ENCODE measurements around the gene GAB3. TPM values are rescaled to one million over a fixed set of nuclear protein-coding genes. Genes with fewer than 3 reads are reported as not detected.

The GAB3 gene
- polyA plus RNA-seq, 1 donor (not counting 4 experiments of a cell fraction or from before 2014, with no cell fraction given): 0.18 TPM

GRCh38 chrX:154718616-154719015 lies 32.3 kb downstream of the GAB3 start:
- DNase-seq (ENCODE audit: low read depth, low spot score) (no peak), FAIRE-seq (no peak)
- dilution Hi-C loops (cut with MboI; ENCODE audit: extremely low pct_ligation_motif_present, low sequenced_read_pairs): no loop called here
- H3K9me1 ChIP-seq (ENCODE audit: control insufficient read depth, extremely low read depth, insufficient read depth, low read length): no peaks in the 10 kb centered on the region
- H3K79me2 ChIP-seq (ENCODE audit: control insufficient read depth, insufficient read depth, low read length): no peaks in the 10 kb centered on the region
- H3K27ac ChIP-seq (ENCODE audit: control insufficient read depth, insufficient read depth, low read length): no peak overlapping the region
- TF ChIP-seq EZH2 (IDR thresholded peaks at IDR 0.05; ENCODE audit: low read length): no peak
- TF ChIP-seq CTCF (optimal IDR thresholded peaks at IDR 0.05 in 1 of 3, IDR thresholded peaks at IDR 0.05 in 1 of 3, conservative IDR thresholded peaks at IDR 0.05 in 1 of 3; ENCODE audit: extremely low read depth in 1 of 3, insufficient read depth in 2 of 3, low read length in 3 of 3): no peak
- H3K9me3 ChIP-seq (ENCODE audit: control insufficient read depth, low read depth, low read length): peaks cover 3% of the 10 kb centered on the region
- H2AFZ ChIP-seq (ENCODE audit: control insufficient read depth, low read length): no peak overlapping the region
- H3K27me3 ChIP-seq (ENCODE audit: control insufficient read depth, extremely low read depth, insufficient read depth, low read length): no peaks in the 10 kb centered on the region
- H3K4me1 ChIP-seq (ENCODE audit: control insufficient read depth, extremely low read depth, insufficient read depth, low read length): no peaks in the 10 kb centered on the region
- H4K20me1 ChIP-seq (ENCODE audit: control insufficient read depth, extremely low read depth, insufficient read depth, low read length): no peaks in the 10 kb centered on the region
- H3K9ac ChIP-seq (ENCODE audit: control insufficient read depth, extremely low read depth, insufficient read depth, low read length): no peak overlapping the region
- no peak overlapping the region for H3K4me3 ChIP-seq (ENCODE audit: control insufficient read depth in 2 of 3, extremely low read depth in 1 of 3, insufficient read depth in 2 of 3, low read depth in 1 of 3, low read length in 3 of 3)
- H3K4me2 ChIP-seq (ENCODE audit: control insufficient read depth, extremely low read depth, insufficient read depth, low read depth, low read length): no peak overlapping the region
- no peaks in the 10 kb centered on the region for H3K36me3 ChIP-seq (ENCODE audit: control insufficient read depth in 2 of 2, extremely low read depth in 1 of 2, insufficient read depth in 2 of 2, low read length in 2 of 2)

GRCh38 chrX:154717824-154718223 lies 33.1 kb downstream of the GAB3 start:
- no peaks in the 10 kb centered on the region for H3K27me3 ChIP-seq (ENCODE audit: control insufficient read depth, extremely low read depth, insufficient read depth, low read length)
- FAIRE-seq: no peak
- H3K36me3 ChIP-seq (ENCODE audit: control insufficient read depth in 2 of 2, extremely low read depth in 1 of 2, insufficient read depth in 2 of 2, low read length in 2 of 2): no peaks in the 10 kb centered on the region
- no peak overlapping the region for H3K4me3 ChIP-seq (ENCODE audit: control insufficient read depth in 2 of 3, extremely low read depth in 1 of 3, insufficient read depth in 2 of 3, low read depth in 1 of 3, low read length in 3 of 3)
- H3K4me2 ChIP-seq (ENCODE audit: control insufficient read depth, extremely low read depth, insufficient read depth, low read depth, low read length): no peak overlapping the region
- H3K79me2 ChIP-seq (ENCODE audit: control insufficient read depth, insufficient read depth, low read length): no peaks in the 10 kb centered on the region
- dilution Hi-C loops (cut with MboI; ENCODE audit: extremely low pct_ligation_motif_present, low sequenced_read_pairs): no loop called here
- no peak overlapping the region for H3K9ac ChIP-seq (ENCODE audit: control insufficient read depth, extremely low read depth, insufficient read depth, low read length)
- H4K20me1 ChIP-seq (ENCODE audit: control insufficient read depth, extremely low read depth, insufficient read depth, low read length): no peaks in the 10 kb centered on the region
- no peaks in the 10 kb centered on the region for H3K9me1 ChIP-seq (ENCODE audit: control insufficient read depth, extremely low read depth, insufficient read depth, low read length)
- H2AFZ ChIP-seq (ENCODE audit: control insufficient read depth, low read length): no peak overlapping the region
- no peak for DNase-seq (ENCODE audit: low read depth, low spot score)
- peaks cover 5% of the 10 kb centered on the region for H3K4me1 ChIP-seq (ENCODE audit: control insufficient read depth, extremely low read depth, insufficient read depth, low read length)
- H3K9me3 ChIP-seq (ENCODE audit: control insufficient read depth, low read depth, low read length): peaks cover 3% of the 10 kb centered on the region
- H3K27ac ChIP-seq (ENCODE audit: control insufficient read depth, insufficient read depth, low read length): no peak overlapping the region
- TF ChIP-seq CTCF (optimal IDR thresholded peaks at IDR 0.05 in 1 of 3, IDR thresholded peaks at IDR 0.05 in 1 of 3, conservative IDR thresholded peaks at IDR 0.05 in 1 of 3; ENCODE audit: extremely low read depth in 1 of 3, insufficient read depth in 2 of 3, low read length in 3 of 3) (no peak), EZH2 (IDR thresholded peaks at IDR 0.05; ENCODE audit: low read length) (no peak)

Measured in keratinocyte (primary cell).